DMS153 (cell line): Measurements from ENCODE around the gene TRMT61A.

Source experiments
- DNase-seq: peaks from one replicate; lab custom pipeline; 2025; lab: John Stamatoyannopoulos, UW

Gene TRMT61A

DNA sequence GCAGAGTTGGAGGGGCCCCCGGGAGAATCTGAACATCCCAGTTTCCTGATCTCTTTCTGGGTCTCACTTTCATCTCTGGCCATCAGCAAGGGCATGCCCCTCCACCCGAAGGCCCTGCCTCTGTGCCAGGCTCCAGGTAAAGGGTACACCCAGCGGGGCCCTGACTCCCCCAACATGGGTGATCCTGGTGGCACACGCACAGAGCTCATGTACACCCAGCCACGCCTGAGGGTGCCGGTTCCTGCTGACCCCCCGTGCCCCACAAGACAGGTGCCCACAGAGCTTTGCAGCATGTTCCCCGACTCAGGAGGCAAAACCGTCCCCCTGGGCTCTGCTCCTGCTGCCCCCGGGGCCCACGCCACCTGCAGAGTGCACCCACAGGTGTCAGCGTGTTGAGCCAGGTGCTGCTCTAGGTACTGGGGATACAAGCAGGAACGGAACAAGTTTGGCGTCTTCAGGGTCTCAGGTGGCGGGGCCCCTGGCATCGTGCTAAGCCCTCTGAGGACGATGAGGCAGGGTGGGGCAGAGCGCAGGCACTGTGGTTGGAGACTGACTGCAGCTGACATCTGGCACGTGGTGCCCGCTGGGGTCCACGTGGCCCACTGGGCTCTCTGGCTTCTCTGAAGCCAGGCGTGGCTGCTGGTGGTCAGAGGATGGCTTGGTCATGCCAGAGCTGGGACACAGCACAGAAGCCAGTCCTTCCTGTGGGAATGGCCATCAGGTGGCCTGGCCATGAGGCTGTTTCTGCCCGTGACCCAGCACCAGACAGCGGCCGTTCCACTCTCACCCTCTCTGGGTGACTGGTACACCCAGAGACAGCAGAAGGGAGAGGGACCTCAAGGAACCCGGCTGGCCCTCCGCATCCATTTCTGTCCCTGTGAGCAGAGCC, 19.7 kb downstream of the TRMT61A start:
- DNase-seq: no peak

DNA sequence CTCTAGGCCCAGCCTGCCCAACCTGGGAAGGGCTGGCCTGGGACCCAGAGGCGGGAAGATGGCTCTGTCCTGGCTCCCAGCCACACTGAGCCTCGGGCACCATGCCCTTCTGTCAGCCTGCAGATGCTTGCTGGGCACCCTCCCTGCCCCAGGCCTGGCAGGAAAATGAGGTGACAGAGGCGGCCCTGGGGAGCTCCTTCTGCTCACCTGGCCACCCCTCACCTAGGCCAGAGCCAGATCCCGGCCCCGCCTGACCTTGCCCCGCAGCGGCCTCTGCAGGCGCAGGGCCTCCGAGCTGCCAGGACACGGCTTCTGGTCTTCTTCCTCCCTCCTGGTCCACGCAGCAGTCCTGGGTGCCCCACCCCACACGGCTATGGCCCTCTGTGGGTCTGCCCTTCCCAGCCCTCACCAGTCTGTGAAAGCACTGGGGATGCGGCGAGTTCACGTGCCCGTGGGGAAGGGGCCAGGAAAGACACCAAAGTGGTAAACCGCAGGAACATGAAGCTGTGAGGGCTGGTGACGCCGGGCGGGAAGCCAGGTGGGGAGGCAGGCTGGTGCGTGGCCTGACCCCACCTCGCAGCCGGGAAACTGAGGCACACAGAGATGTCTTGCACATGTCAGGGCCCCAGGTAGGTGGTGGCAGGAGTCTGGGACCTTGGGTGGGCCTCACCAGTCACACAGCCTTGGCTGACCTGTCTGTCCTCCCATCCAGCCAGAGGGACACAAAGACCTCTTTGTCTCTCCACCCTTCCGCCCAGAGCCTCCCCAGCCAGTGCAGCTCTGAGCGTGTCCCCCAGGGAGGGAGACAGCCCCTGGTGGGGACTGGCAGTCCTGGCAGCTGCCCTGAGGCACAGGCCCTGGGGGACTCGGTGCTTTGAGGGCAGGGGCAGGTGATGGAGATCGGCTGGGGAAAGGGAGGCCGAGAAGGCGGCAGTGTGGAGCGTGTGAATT, 20.6 kb downstream of the TRMT61A start:
- DNase-seq: no peak

DNA sequence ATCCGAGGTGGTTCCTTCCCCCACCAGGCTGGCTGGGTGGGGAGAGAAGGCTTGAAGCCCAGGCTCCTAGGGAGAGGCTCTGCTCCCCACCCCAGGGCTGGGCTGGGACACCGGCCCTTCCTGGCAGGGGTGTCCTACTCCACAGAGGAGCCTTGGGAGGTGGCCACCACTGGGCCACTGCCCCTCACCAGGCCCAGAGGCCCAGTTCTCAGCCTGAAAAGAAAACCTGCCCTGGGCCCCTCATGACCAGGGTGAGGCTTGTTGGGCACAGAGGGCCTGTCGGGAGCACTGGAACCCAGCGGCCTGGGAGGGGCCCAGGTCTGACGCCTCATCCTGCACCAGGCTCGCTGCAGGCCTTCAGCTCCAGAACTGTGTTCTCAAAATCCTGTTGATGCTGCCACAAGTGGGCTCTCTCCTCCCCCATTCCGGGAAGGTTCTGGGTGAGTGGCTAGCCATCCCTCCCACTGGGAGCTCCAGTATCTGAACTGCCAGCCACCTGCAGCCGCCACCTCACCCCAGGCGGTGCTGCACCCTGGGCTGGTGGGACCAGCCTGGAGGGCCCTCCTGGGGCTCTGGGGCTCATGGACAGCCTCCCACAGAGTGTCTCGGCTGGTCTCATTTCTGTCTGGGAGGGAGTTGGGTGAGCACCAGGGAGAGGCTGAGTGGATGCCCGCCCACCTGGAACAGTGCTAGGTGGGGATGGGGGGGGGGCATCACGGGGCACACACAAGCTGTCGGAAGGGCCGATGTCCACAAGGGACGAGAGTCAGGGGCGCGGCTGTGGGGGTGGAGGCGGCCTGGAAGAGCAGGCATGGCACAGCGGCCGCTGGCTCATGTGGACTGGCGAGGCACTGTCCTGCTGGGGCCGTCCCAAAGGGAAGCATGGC, 21.7 kb downstream of the TRMT61A start:
- no peak for DNase-seq

DNA sequence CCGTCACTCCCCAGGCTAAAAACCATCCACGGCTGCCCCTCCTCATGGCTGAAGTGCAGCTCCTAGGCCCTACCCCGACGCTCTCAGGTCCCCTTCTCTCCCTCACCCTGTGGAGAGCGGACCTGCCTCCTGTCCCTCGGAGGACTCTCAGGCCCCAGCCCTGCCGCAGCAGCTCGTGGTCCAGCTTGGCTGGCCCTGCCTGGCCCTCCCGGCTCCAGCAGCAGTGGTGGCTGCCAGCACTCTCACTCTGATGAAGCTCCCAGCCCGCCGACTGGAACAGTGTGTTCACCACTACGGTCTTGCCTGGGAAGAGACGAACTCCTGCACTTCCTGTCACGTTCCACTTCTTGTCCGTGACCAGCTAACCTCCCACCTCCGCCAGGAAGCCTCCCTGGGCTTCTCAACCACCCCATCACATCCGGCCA, 22.4 kb downstream of the TRMT61A start:
- no peak for DNase-seq

DNA sequence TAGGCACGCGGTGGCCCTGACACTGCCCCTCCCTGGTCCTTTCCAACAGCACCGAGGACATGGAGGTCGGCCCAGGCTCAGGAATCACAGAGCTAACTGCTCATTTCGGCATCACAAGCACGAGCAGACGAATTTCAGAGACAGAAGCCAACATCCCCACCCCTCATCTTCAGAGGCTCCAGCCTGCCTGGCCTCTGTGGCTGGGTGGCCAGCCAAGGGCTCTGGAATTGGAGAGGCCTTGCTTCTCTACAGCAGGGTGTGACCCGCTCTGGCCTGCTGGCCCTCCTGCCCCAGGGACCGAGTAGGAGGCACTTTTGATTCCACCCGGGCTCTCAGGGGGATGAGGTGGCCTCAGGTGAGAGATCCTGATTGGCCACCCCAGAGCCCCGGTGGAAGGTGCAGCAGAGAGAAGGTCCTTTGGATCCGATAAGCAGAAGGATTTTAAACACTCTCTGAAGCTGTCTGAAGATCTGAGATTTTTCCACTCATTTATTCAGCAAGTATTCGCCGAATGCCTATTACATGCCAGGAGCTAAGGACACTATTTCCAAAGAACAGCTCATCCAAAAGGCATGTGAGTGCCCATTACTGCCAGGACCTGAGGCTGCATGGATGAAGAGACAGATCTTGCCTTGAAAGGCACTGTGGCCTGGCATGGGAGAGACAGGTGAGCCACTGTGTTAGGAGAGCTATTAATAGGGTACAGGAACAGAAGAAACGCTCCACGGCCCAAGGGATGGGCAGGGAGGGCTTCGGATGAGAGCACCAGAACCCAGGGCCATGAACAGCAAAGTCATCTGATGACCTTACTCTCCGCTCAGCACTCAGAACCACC, 23.2 kb downstream of the TRMT61A start:
- DNase-seq: no peak

DNA sequence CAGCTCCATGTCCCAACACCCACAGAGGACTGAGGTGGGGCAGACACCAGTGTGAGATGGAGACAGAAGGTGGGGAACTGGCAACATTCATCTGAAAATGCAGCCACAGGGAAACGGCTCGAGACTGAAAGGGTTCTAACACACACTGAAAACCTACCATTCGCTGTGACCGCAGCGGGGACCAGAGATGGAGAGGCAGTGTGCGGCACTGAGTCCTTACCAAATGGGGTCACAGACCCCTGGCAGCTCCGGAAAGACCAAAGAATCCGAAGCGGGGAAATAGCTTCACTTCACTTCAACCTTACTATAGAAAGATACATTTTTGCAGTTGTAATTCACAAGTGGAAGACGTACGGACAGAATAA, 23.8 kb downstream of the TRMT61A start:
- DNase-seq: no peak

DNA sequence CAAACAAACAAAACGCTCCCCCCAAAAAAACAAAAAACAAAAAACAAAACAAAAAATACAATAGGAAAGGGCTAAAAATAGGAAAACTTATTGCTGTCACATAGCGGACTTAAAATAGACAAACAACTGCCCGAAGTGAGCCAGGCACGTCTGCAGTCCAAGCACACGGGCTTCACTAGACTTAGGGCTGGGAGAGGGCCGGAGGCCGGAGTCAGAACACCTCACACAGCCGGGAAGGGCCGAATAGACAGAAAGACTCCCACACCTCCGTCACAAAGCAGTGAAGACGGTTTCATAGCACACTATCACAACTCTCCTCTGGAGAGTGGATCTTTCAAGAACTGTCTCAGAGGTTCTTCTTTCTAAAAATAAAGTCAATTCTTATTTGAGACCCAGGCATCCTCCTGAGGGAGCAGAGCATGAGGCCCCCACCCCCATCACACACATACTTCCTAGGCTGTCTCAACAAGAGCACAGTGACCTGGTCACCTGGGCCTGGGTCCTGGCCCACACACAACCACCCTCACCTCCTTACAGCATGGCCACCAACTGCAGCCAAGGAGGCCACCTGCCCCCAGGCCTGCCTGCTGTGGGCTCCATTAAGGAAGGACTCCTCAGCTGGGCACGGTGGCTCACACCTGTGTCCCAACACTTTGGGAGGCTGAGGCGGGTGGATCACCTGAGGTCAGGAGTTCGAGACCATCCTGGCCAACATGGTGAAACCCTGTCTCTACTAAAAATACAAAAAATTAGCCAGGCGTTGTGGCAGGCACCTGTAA, 26.8 kb downstream of the TRMT61A start:
- DNase-seq: no peak

DNA sequence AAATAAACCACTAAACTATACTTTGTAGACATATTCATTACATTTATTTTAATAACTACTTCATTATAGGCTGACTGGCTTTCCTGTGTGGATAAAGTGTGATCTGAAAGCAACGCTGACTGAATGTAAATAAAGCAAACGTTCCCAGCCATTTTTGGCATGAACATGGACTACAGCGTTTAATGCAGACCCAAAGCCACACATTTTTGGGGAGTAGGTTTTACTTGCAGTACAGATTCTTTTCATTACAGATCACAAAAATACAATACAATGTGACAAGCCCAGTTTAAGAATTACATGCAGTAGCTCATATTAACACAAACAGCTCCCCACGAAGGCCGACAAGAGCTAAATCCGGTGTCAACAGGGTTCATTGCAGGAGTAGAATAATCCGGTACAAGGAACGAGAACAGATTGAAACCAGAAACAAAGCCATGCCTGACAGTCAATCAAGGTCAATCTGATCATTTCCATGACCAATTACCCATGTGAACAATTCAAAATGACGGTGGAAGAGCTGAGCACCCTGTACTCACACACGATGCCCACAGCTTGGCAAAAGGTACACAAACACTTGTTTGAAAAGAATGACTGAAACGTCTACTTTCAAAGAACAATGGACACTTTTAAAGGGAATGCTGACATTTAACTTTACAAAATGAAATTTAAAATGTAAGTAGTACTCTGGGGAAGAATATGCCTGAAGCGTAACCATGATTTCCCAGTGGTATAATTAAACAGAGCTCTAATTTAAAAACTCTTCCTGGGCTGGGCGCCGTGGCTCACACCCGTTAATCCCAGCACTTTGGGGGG, 28.2 kb downstream of the TRMT61A start:
- no peak for DNase-seq

DNA sequence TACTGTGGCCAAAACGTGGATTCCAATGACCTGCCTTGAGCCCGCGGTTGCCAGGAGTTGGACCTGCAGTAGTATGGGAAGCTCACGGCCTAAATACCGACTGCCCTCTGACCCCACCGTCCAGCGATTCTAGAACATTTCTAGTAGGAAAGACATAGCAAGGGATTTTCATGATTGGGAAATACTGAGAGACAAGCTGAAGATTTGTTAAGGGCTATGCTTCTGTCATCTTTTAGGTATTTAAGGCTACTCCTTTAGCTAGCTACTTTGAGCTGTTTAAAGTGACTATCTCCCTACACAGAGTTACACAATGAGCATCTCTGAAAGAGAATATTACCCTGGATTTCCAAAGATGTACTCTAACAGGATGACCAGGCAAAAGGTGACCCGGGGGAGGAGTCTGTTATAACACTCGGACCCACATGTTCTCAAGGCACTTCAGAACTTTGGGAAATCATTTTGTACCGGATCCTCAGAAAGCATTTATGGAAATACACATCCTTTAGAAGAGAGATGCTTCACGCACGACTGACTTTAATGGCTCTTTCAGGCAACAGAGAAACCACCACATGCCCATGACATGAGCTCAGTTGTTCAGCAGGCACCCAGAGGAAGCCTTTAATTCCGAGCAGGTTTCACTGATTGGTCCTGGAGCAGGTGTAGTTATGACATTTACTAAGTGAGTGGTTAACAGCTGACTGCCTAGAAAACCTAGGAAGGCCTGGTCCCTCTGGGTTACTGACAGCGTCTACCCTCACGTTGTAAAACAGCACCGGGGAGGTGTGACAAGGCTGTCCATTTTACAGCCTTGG, 29.3 kb downstream of the TRMT61A start:
- DNase-seq: no peak

DNA sequence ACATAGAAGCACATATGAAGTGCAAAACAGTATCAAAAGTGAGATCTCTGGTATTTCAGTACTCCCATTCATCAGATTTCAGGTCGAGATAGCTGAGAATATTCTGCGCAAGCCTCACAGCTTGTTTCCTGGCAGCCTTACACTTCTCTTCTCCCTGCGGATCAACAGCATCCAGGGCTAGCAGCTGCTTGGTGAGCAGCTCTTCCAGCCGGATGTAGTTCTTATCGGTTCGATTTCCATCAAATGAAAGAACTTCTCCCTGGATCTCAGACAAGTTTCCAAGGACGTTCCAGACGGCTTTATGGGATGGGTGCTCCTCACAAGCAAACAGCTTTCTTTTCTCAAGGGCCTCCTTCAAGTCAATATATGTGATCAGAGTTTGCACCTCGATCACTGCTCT, 30.8 kb downstream of the TRMT61A start:
- no peak for DNase-seq

DNA sequence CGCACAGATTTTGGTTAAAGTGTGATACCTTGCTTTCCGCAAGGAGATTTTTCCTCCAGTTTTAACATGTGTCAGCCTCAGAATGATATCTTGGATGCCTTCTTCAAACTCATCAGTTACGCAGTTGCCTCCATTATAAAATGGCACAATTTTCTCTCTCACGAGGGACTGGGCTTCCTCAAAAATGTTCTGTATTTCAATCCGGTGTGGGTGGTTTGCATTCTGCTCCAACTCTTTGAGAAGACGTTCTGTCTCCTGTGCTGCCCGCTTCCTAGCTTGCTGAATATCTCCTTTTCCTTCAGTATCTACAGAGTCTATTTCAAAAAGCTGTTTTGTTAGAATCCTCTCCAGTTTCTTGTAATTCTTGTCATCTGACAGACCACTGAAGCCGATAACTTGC, 31.7 kb downstream of the TRMT61A start:
- no peak for DNase-seq

DNA sequence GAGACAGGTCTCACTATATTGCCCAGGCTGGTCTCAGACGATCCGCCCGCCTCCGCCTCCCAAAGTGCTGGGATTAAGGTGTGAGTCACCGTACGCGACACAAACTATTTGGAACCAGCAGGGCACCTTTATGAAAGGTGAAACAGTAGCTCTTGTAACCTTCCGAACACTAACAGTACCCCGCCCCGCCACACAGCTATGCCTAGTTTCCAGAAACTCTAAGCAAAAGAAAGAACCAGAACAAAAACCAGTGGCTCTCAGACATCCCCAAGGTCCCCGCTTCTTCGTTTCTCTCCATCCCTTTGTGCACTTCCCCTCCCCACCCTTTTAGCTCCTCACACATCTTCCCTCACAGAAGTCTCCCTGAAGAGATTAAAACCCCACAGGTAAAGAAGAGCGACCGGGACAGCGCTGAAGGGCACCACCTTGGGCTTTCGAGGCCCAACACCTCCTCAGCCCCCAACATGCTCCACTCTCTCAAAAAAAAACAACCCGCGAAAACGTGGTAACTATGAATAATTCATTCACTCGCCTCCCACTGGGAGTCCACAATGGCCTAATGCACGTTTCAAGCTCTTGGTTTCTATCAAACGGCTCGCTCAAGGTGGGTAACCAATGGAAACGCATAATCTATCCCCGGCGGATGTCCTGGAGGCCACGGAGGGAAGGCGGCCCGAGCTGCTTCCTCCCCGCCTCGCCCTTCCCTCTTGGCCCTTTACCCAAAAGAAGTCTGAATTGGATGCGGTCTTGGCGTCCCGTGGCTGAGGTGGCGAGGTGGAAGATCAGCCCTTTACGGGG, 32.6 kb downstream of the TRMT61A start:
- DNase-seq: no peak

DNA sequence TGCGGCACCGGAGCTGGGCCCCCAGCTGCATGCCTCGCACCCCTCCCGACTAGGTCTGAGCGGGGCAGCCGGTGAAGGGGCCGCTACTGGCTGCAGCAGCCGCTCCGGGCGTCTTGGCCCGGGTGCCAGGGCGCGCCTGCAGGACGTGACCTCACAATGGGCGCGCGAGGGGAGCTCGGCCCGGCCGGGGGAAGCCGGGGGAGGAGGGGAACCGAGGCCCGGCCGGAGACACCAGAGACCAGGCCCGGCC, 33.1 kb downstream of the TRMT61A start:
- DNase-seq: no peak

DNA sequence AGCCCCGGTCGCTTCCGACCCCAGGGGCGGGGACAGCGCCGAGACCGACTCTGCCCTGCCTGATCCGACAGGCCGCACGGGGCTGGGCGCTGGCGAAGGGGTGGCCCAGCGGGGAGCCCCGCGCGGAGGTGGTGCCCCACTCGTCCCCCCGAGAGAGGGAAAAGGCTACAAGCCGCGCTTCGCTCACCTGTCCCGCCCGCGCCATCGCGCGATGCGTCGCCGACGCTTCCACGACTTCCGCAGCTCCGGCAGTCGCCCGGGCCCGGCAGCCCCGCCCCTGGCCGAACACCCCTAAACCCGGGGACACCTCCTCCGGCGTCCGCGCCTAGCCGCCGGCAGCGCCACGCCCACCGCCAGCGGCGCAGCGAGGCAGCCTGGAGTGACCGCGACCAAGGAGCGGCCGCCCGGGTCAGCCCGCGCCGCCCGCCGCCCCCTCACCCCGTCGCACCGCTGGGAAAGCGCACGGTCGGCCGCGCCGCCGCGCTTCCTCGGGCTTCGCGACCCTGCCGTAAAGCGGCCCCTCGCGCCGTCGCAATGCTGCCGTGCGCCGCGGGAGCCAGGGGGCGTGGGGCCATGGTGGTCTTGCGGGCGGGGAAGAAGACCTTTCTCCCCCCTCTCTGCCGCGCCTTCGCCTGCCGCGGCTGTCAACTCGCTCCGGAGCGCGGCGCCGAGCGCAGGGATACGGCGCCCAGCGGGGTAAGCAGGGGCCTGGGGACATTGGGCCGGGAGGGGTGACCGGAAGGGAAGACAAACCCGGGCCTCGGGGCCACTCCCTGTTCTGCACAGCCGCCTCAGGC, 33.6 kb downstream of the TRMT61A start, which contains the start of the genes BAG5 and COA8:
Gene BAG5, minus strand, starts transcription at position 229 of the 797 bp plus-strand sequence. CDS start 1,493 bp downstream, outside the sequence.
Gene COA8, plus strand, starts transcription at position 532 of the 797 bp plus-strand sequence. Its CDS starts 42 bp downstream, at position 574.
- DNase-seq: peak; percentile 40

DNA sequence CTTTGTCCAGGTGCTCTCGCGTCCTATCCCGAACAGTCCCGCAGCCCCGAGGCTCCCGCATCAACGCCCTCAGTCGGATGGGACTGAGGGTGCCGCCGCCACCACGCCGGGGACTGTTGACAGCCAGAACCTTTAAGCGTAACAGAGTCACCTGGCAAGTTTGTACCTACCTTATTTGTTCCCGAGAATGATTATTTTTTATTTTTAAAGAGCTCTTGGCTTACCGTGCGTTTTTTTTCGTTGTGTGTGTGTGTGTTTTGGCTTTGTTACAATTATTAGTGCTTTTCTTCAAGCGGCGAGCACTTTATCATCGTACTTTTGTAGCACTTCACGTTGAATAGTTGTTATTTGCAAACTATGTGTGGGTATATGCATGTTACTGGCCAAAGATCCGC, 34.2 kb downstream of the TRMT61A start:
- no peak for DNase-seq

DNA sequence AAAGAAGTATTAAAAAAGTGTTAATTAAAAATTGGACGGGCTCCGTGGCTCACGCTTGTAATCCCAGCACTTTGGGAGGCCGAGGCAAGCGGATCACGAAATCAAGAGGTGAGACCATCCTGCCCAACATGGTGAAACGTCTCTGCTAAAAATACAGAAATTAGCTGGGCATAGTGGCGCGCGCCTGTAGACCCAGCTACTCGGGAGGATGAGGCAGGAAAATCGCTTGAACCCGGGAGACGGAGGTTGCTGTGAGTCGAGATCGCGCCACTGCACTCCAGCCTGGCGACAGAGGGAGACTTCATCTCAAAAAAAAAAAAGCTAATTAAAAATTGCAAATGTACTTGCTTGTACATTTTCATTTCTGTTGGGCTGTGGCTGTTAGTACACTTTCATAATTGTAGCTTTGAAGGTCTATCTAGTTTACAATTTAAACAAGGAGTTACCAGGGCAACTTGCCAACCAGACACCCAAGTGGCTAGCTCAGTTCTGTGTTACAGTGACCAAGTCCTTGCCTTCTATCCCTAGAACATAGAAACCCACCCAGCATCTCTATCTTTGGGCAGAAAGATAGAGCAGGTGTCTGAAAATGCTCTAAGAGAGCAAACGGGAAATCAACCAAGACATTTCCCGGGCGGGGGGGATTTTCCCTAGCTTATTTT, 35.0 kb downstream of the TRMT61A start:
- DNase-seq: no peak
